Measurements from ENCODE around the gene VPS26A. TPM values are rescaled to one million over a fixed set of nuclear protein-coding genes. Genes with fewer than 3 reads are reported as not detected.
"Not testable (repeated sequence)": the region's sequence is repeated elsewhere in the genome, so short reads cannot be mapped to it uniquely, and the experiment has no call there.

VPS26A gene
- total and polyA plus RNA-seq, 4 experiments from 2014 or later, result 31.7 to 37.4 (median 35.3) TPM

GRCh38 chr10:69123306-69123746 is 652 bp upstream of the VPS26A start:
- H3K9me3 ChIP-seq (ENCODE audit: control insufficient read depth in 1 of 2, low read length in 2 of 2), result no peaks in the 10 kb centered on the region
- H3K27ac ChIP-seq (ENCODE audit: low read depth, low read length), result peak overlapping the region; percentile 96
- H3K36me3 ChIP-seq (ENCODE audit: insufficient read depth, low read length), result no peaks in the 10 kb centered on the region
- no peaks in the 10 kb centered on the region for H3K9me3 Mint-ChIP-seq
- peaks cover 0 to 14% of the 10 kb centered on the region in 2 donors for H3K36me3 Mint-ChIP-seq
- H3K4me3 ChIP-seq (ENCODE audit: low read length in 2 of 2), result peak overlapping the region; percentile 47 to 81
- intact Hi-C loops (cut with micrococcal nuclease), result loop anchor here (1.0 to 5.0 kb wide), 4 partner anchors 30 to 284 kb away; no protein-coding TSS in a partner anchor
- H3K27ac Mint-ChIP-seq, result peak overlapping the region; percentile 96 to 99 (median 98)
- no peaks in the 10 kb centered on the region for H3K27me3 Mint-ChIP-seq
- ChIA-PET POLR2A (ENCODE audit: partially characterized antibody) (interaction anchor here (1.0 to 1.3 kb wide), 2 partner anchors 35 to 168 kb away, joined by 3 read pairs; partner anchors contain the start of genes DDX21 and SRGN), CTCF (ENCODE audit: partially characterized antibody) (interaction anchor here (2.6 kb wide), 1 partner anchor 29 kb away, joined by 12 read pairs; no protein-coding TSS in a partner anchor)
- no peak for DNase-seq
- peak overlapping the region; percentile 90 to 96 (median 92) for H3K4me3 Mint-ChIP-seq
- H3K4me1 Mint-ChIP-seq, result peaks cover 13 to 27% (median 20%) of the 10 kb centered on the region in 4 donors
- no peaks in the 10 kb centered on the region for H3K27me3 ChIP-seq (ENCODE audit: insufficient read depth, low read length)
- H3K4me1 ChIP-seq (ENCODE audit: insufficient read depth, low read length), result peaks cover 32% of the 10 kb centered on the region

GRCh38 chr10:69124563-69125268 is 738 bp downstream of the VPS26A start:
- intact Hi-C loops (cut with micrococcal nuclease), result loop anchor here (1.0 to 5.0 kb wide), 3 partner anchors 55 to 283 kb away; no protein-coding TSS in a partner anchor
- Histone ChIP-seq H3K9me3 (ENCODE audit: control insufficient read depth in 1 of 2, low read length in 2 of 2) (no peaks in the 10 kb centered on the region), H3K36me3 (ENCODE audit: insufficient read depth, low read length) (no peaks in the 10 kb centered on the region), H3K27me3 (ENCODE audit: insufficient read depth, low read length) (no peaks in the 10 kb centered on the region), H3K4me1 (ENCODE audit: insufficient read depth, low read length) (peaks cover 44% of the 10 kb centered on the region), H3K4me3 (ENCODE audit: low read length in 2 of 2) (peak overlapping the region; percentile 37 to 81), H3K27ac (ENCODE audit: low read depth, low read length) (peak overlapping the region; percentile 96)
- H3K4me3 Mint-ChIP-seq, result peak overlapping the region; percentile 88 to 96 (median 94)
- peaks cover 0 to 15% of the 10 kb centered on the region in 2 donors for H3K36me3 Mint-ChIP-seq
- DNase-seq, result peak; percentile 50 to 73 (median 51)
- H3K4me1 Mint-ChIP-seq, result peaks cover 17 to 34% (median 26%) of the 10 kb centered on the region in 4 donors
- CTCF ChIA-PET (ENCODE audit: partially characterized antibody), result interaction anchor here (0.8 to 1.4 kb wide), 4 partner anchors 31 to 383 kb away, joined by 3 to 4 read pairs (median 4); no protein-coding TSS in a partner anchor
- POLR2A ChIA-PET (ENCODE audit: partially characterized antibody), result interaction anchor here (0.6 to 2.1 kb wide), 17 partner anchors 10 to 398 kb away, joined by 3 to 15 read pairs (median 4); partner anchors contain the start of genes DDX21 and SUPV3L1
- no peaks in the 10 kb centered on the region for H3K9me3 Mint-ChIP-seq
- H3K27ac Mint-ChIP-seq, result peak overlapping the region; percentile 89 to 99 (median 94)
- no peaks in the 10 kb centered on the region for H3K27me3 Mint-ChIP-seq

GRCh38 chr10:69125554-69125953 is 1.6 kb downstream of the VPS26A start:
- Mint-ChIP-seq H3K4me1 (peaks cover 24 to 43% (median 34%) of the 10 kb centered on the region in 4 donors), H3K27ac (peak overlapping the region in 2 of 7 donors; percentile 94 to 99), H3K4me3 (peak overlapping the region; percentile 40 to 96 (median 93)), H3K9me3 (no peaks in the 10 kb centered on the region), H3K36me3 (peaks cover 0 to 15% of the 10 kb centered on the region in 2 donors), H3K27me3 (no peaks in the 10 kb centered on the region)
- no peak for DNase-seq
- peak overlapping the region; percentile 96 for H3K27ac ChIP-seq (ENCODE audit: low read depth, low read length)
- no peaks in the 10 kb centered on the region for H3K27me3 ChIP-seq (ENCODE audit: insufficient read depth, low read length)
- H3K36me3 ChIP-seq (ENCODE audit: insufficient read depth, low read length), result no peaks in the 10 kb centered on the region
- ChIA-PET CTCF (ENCODE audit: partially characterized antibody) (interaction anchor here (0.8 kb wide), 1 partner anchor 32 kb away, joined by 3 read pairs; no protein-coding TSS in a partner anchor), POLR2A (ENCODE audit: partially characterized antibody) (interaction anchor here (0.6 to 2.1 kb wide), 7 partner anchors 38 to 399 kb away, joined by 3 to 15 read pairs (median 5); partner anchors contain the start of genes DDX21 and SUPV3L1)
- H3K4me1 ChIP-seq (ENCODE audit: insufficient read depth, low read length), result peaks cover 53% of the 10 kb centered on the region
- no peaks in the 10 kb centered on the region for H3K9me3 ChIP-seq (ENCODE audit: control insufficient read depth in 1 of 2, low read length in 2 of 2)
- intact Hi-C loops (cut with micrococcal nuclease), result no loop called here
- no peak overlapping the region for H3K4me3 ChIP-seq (ENCODE audit: low read length in 2 of 2)

- no peak for DNase-seq
- Histone ChIP-seq H3K36me3 (ENCODE audit: insufficient read depth, low read length) (peaks cover 6% of the 10 kb centered on the region), H3K27me3 (ENCODE audit: insufficient read depth, low read length) (no peaks in the 10 kb centered on the region), H3K27ac (ENCODE audit: low read depth, low read length) (no peak overlapping the region), H3K9me3 (ENCODE audit: control insufficient read depth in 1 of 2, low read length in 2 of 2) (no peaks in the 10 kb centered on the region), H3K4me3 (ENCODE audit: low read length in 2 of 2) (no peak overlapping the region), H3K4me1 (ENCODE audit: insufficient read depth, low read length) (peaks cover 52% of the 10 kb centered on the region)
- Mint-ChIP-seq H3K4me1 (peaks cover 21 to 53% (median 38%) of the 10 kb centered on the region in 4 donors), H3K9me3 (no peaks in the 10 kb centered on the region), H3K36me3 (peaks cover 15 to 24% of the 10 kb centered on the region in 2 donors), H3K4me3 (peak overlapping the region in 2 of 8 donors; percentile 27 to 57), H3K27ac (peak overlapping the region in 2 of 7 donors; percentile 6 to 8), H3K27me3 (no peaks in the 10 kb centered on the region)
- POLR2A ChIA-PET (ENCODE audit: partially characterized antibody), result no interaction called here
- CTCF ChIA-PET (ENCODE audit: partially characterized antibody), result no interaction called here
- intact Hi-C loops (cut with micrococcal nuclease), result no loop called here
These were observed 6.3 kb downstream of the VPS26A start for GRCh38 chr10:69130251-69130650.

- Histone ChIP-seq H3K27ac (ENCODE audit: low read depth, low read length) (no peak overlapping the region), H3K9me3 (ENCODE audit: control insufficient read depth in 1 of 2, low read length in 2 of 2) (no peaks in the 10 kb centered on the region), H3K27me3 (ENCODE audit: insufficient read depth, low read length) (no peaks in the 10 kb centered on the region), H3K4me3 (ENCODE audit: low read length in 2 of 2) (no peak overlapping the region), H3K36me3 (ENCODE audit: insufficient read depth, low read length) (peaks cover 7% of the 10 kb centered on the region), H3K4me1 (ENCODE audit: insufficient read depth, low read length) (no peaks in the 10 kb centered on the region)
- H3K4me1 Mint-ChIP-seq, result peaks cover 18 to 36% (median 35%) of the 10 kb centered on the region in 4 donors
- H3K36me3 Mint-ChIP-seq, result peaks cover 11 to 42% of the 10 kb centered on the region in 2 donors
- POLR2A ChIA-PET (ENCODE audit: partially characterized antibody), result interaction anchor here (0.6 kb wide), 1 partner anchor 8 kb away, joined by 3 read pairs; no protein-coding TSS in a partner anchor
- intact Hi-C loops (cut with micrococcal nuclease), result no loop called here
- no peaks in the 10 kb centered on the region for H3K27me3 Mint-ChIP-seq
- CTCF ChIA-PET (ENCODE audit: partially characterized antibody), result interaction anchor here (0.7 kb wide), 1 partner anchor 29 kb away, joined by 3 read pairs; no protein-coding TSS in a partner anchor
- DNase-seq, result no peak
- H3K4me3 Mint-ChIP-seq, result no peak overlapping the region
- H3K27ac Mint-ChIP-seq, result peak overlapping the region in 1 of 7 donors; percentile 61
- H3K9me3 Mint-ChIP-seq, result no peaks in the 10 kb centered on the region
These were observed 16.0 kb downstream of the VPS26A start for GRCh38 chr10:69139961-69140360.

- Histone ChIP-seq H3K4me3 (ENCODE audit: low read length in 2 of 2) (no peak overlapping the region), H3K27ac (ENCODE audit: low read depth, low read length) (no peak overlapping the region), H3K9me3 (ENCODE audit: control insufficient read depth in 1 of 2, low read length in 2 of 2) (no peaks in the 10 kb centered on the region), H3K4me1 (ENCODE audit: insufficient read depth, low read length) (peaks cover under 1% of the 10 kb centered on the region), H3K27me3 (ENCODE audit: insufficient read depth, low read length) (no peaks in the 10 kb centered on the region), H3K36me3 (ENCODE audit: insufficient read depth, low read length) (peaks cover 7% of the 10 kb centered on the region)
- Mint-ChIP-seq H3K27me3 (no peaks in the 10 kb centered on the region), H3K36me3 (peaks cover 6 to 33% of the 10 kb centered on the region in 2 donors), H3K4me3 (no peak overlapping the region), H3K27ac (peak overlapping the region in 2 of 7 donors; percentile 17 to 35), H3K4me1 (peaks cover 22 to 44% (median 37%) of the 10 kb centered on the region in 4 donors), H3K9me3 (no peaks in the 10 kb centered on the region)
- POLR2A ChIA-PET (ENCODE audit: partially characterized antibody), result no interaction called here
- intact Hi-C loops (cut with micrococcal nuclease), result no loop called here
- CTCF ChIA-PET (ENCODE audit: partially characterized antibody), result no interaction called here
- no peak for DNase-seq
These were observed 17.3 kb downstream of the VPS26A start for GRCh38 chr10:69141304-69141703.

GRCh38 chr10:69142074-69142473 is 18.1 kb downstream of the VPS26A start:
- CTCF ChIA-PET (ENCODE audit: partially characterized antibody), result not testable (repeated sequence)

More at GRCh38 chr10:69142074-69142473, 18.1 kb downstream of the VPS26A start:
- H3K4me1 ChIP-seq (ENCODE audit: insufficient read depth, low read length); H3K4me3 Mint-ChIP-seq; intact Hi-C loops (cut with micrococcal nuclease); H3K9me3 ChIP-seq (ENCODE audit: control insufficient read depth in 1 of 2, low read length in 2 of 2); H3K4me3 ChIP-seq (ENCODE audit: low read length in 2 of 2); H3K27me3 Mint-ChIP-seq; DNase-seq; H3K9me3 Mint-ChIP-seq; POLR2A ChIA-PET (ENCODE audit: partially characterized antibody); H3K27ac ChIP-seq (ENCODE audit: low read depth, low read length); H3K36me3 ChIP-seq (ENCODE audit: insufficient read depth, low read length); H3K27me3 ChIP-seq (ENCODE audit: insufficient read depth, low read length): not testable (repeated sequence)
- Mint-ChIP-seq H3K4me1 (peaks cover 26 to 48% (median 43%) of the 10 kb centered on the region in 4 donors), H3K27ac (peak overlapping the region in 2 of 7 donors; percentile 8 to 67), H3K36me3 (peaks cover 6 to 35% of the 10 kb centered on the region in 2 donors)

All from CD4-positive, alpha-beta memory T cell (primary cell).